ENCODE data around the gene CRYBB3.

DNA sequence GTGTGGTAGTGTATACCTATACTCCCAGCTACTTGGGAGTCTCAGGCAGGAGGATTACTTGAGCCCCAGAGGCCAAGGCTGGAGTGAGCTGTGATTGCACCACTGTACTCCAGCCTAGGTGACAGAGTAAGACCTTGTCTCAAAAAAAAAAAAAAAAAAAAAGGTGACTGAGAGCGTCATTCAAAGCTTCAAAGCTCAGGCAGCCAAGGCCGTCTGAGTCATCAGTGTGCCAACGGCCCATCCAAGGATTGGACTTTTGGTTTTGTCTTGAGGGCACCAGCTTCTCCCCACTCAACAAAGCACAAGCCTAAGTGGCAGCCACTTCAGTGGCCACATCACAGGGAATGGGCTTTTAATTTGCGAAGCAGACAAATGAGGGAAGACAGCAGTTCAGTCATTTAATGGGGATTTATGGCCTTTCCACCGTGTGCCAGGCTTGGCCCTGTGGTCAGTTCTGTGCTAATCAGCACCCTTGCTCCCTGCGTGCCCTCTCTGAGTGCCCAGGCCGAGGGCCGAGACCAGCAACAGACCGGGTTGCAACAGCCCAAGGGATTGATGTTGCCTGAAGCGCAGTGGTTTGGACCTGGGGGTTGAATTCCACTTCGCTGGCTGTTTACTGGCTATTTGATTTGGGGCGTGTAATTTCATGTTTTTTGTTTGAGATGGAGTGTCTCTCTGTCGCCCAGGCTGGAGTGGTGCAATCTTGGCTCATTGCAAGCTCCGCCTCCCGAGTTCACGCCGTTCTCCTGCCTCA lies 30.2 kb upstream of the CRYBB3 start:
- no peak for TF ChIP-seq POLR2A (IDR thresholded peaks at IDR 0.05)
- no peak for TF ChIP-seq CTCF (IDR thresholded peaks at IDR 0.05)

Data from uterus (tissue), 2 donors.